ENCODE measurements around the gene RAB29. TPM values are rescaled to one million over a fixed set of nuclear protein-coding genes. Genes with fewer than 3 reads are reported as not detected.

The RAB29 gene
- total and polyA plus RNA-seq, 9 of the 15 experiments (the other 6 are each of a cell fraction or from before 2014, with no cell fraction given) = 6.3 to 17.6 (median 8.0) TPM

- TF ChIP-seq ZBTB33 (CRISPR knock-in tag; IDR thresholded peaks at IDR 0.05) (no peak), CBX8 (IDR thresholded peaks at IDR 0.05; ENCODE audit: borderline replicate concordance, extremely low read depth, low read depth, low read length, poor library complexity, severe bottlenecking) (no peak), CXXC5 (CRISPR knock-in tag; IDR thresholded peaks at IDR 0.05) (no peak), ESRRA (IDR thresholded peaks at IDR 0.05; ENCODE audit: borderline replicate concordance, low read depth) (no peak), ATF4 (CRISPR knock-in tag; IDR thresholded peaks at IDR 0.05) (no peak)
Measured at GRCh38 chr1:205744403-205744802, 30.9 kb downstream of the RAB29 start (continued).

- H3K4me1 ChIP-seq (replicated peaks in 1 of 2; ENCODE audit: control insufficient read depth in 2 of 2, insufficient read depth in 2 of 2, low read length in 2 of 2) = peaks cover 15 to 24% of the 10 kb centered on the region in 2 experiments; a peak in 4 of 5 replicates
- intact Hi-C loops (cut with micrococcal nuclease) = no loop called here
- no peak for FAIRE-seq
Measured at GRCh38 chr1:205743977-205744376, 31.3 kb downstream of the RAB29 start.

More at GRCh38 chr1:205743977-205744376, 31.3 kb downstream of the RAB29 start:
- WGBS (ENCODE audit: insufficient coverage, low coverage, missing lambda C conversion rate) = 77% methylated on average over 4 of the region's 4 CpGs
- no peaks in the 10 kb centered on the region for H3K9me3 ChIP-seq (replicated peaks; ENCODE audit: control insufficient read depth, insufficient read depth, low read depth, low read length)
- no peak overlapping the region for H2AFZ ChIP-seq (ENCODE audit: low read depth, low read length)
- H3K27ac ChIP-seq (ENCODE audit: extremely low read depth, low read depth, low read length) = no peak overlapping the region
- H3K79me2 ChIP-seq (ENCODE audit: control insufficient read depth, insufficient read depth, low read length) = peaks cover 96% of the 10 kb centered on the region
- TF ChIP-seq HMG20B (CRISPR knock-in tag; IDR thresholded peaks at IDR 0.05) (no peak), PML (IDR thresholded peaks at IDR 0.05; ENCODE audit: low read length) (0 out of 2 replicates have a peak, but pooled peaks have one; percentile 25), POLR2A (conservative IDR thresholded peaks at IDR 0.05) (peak; percentile 32; the same call in 1 of the 2 replicates), EWSR1 (IDR thresholded peaks at IDR 0.05; ENCODE audit: borderline replicate concordance, low read depth, partially characterized antibody) (peak; percentile 65)
- no peak overlapping the region for H3K4me2 ChIP-seq (ENCODE audit: insufficient read depth, low read length)
- peaks cover 32% of the 10 kb centered on the region for H4K20me1 ChIP-seq (replicated peaks; ENCODE audit: control insufficient read depth, insufficient read depth, low read length)
- ATAC-seq (no peak), DNase-seq (ENCODE audit: extremely low read depth in 1 of 4, low spot score in 3 of 4) (no peak)
- BruUV-seq (replicated peaks) = no TSS peak
- no peaks in the 10 kb centered on the region for H3K9me1 ChIP-seq (ENCODE audit: control insufficient read depth, insufficient read depth, low read length)
- no peak overlapping the region for H3K4me3 ChIP-seq
- ChIA-PET POLR2A (interaction anchor here (3.5 kb wide), 1 partner anchor 12 kb away, joined by 32 read pairs; no protein-coding TSS in a partner anchor), CTCF (ENCODE audit: low intra/inter-chr PET ratio) (no interaction called here)
- in situ Hi-C loops (cut with MboI) = no loop called here
- no peaks in the 10 kb centered on the region for H3K27me3 ChIP-seq (ENCODE audit: control insufficient read depth in 2 of 2, insufficient read depth in 2 of 2, low read length in 2 of 2)
- no peak overlapping the region for H3K9ac ChIP-seq (ENCODE audit: insufficient read depth in 1 of 2, low read depth in 2 of 2, low read length in 2 of 2)
- peaks cover 76% of the 10 kb centered on the region for H3K36me3 ChIP-seq (ENCODE audit: control insufficient read depth, insufficient read depth, low read length)

Measured in K562 (cell line).